ENCODE results near the gene ANKRD12. TPM values are rescaled to one million over a fixed set of nuclear protein-coding genes. Genes with fewer than 3 reads are reported as not detected.
"Not testable (repeated sequence)": the region's sequence is repeated elsewhere in the genome, so short reads cannot be mapped to it uniquely, and the experiment has no call there.

ANKRD12 gene
- 20.1 TPM for polyA plus RNA-seq
- long read RNA-seq, donor 1 = 0 reads
- long read RNA-seq, donor 2, partial matches to known transcripts = 6 of 20 reads
- long read RNA-seq, donor 2, other reads (novel, unspliced or antisense) = 14 of 20 reads
- long read RNA-seq, donor 3 = 0 reads
- long read RNA-seq, donor 4 = 0 reads
- long read RNA-seq, donor 5 = 0 reads
- long read RNA-seq, donor 6 = 0 reads
- long read RNA-seq, donor 7, partial matches to known transcripts = 10 of 10 reads
- long read RNA-seq, donor 7, other reads (novel, unspliced or antisense) = 0 of 10 reads
- long read RNA-seq, donor 8, partial matches to known transcripts = 34 of 44 reads
- long read RNA-seq, donor 8, other reads (novel, unspliced or antisense) = 10 of 44 reads
- long read RNA-seq, donor 9, partial matches to known transcripts = 0 of 1 reads
- long read RNA-seq, donor 9, other reads (novel, unspliced or antisense) = 0 of 1 reads
- long read RNA-seq, donor 10, partial matches to known transcripts = 33 of 45 reads
- long read RNA-seq, donor 10, other reads (novel, unspliced or antisense) = 12 of 45 reads
- long read RNA-seq, donor 11 = 0 reads

GRCh38 chr18:9136315-9137155, at the start of gene ANKRD12:
Gene ANKRD12, plus strand, starts transcription at chr18:9136781. Its CDS starts 45,652 bp downstream, at chr18:9182433.
- no peaks in the 10 kb centered on the region for H3K9me3 ChIP-seq (ENCODE audit: control insufficient read depth, low read depth, low read length)
- H3K36me3 ChIP-seq (ENCODE audit: control insufficient read depth, insufficient read depth, low read length) = peaks cover 8% of the 10 kb centered on the region
- DNase-seq = peak; percentile 98 to 99
- no CpG with 5 or more reads among the region's 95 CpGs for WGBS (ENCODE audit: insufficient coverage, low lambda C conversion rate)
- H3K27ac ChIP-seq (ENCODE audit: low read length) = peak within 1 kb of the TSS; percentile 100
- no peaks in the 10 kb centered on the region for H3K27me3 ChIP-seq (ENCODE audit: control insufficient read depth, insufficient read depth, low read length)
- H3K4me3 ChIP-seq (ENCODE audit: low read length) = peak within 1 kb of the TSS; percentile 92
- H3K4me1 ChIP-seq (ENCODE audit: control insufficient read depth, insufficient read depth, low read length) = peaks cover 10% of the 10 kb centered on the region

GRCh38 chr18:9087144-9087543, 49.4 kb upstream of the ANKRD12 start:
- H3K4me1 ChIP-seq (ENCODE audit: control insufficient read depth, insufficient read depth, low read length) = no peaks in the 10 kb centered on the region
- DNase-seq = no peak
- WGBS (ENCODE audit: insufficient coverage, low lambda C conversion rate) = no CpG with 5 or more reads among the region's 2 CpGs

GRCh38 chr18:9088252-9088651, 48.3 kb upstream of the ANKRD12 start:
- DNase-seq = no peak
- H3K36me3 ChIP-seq (ENCODE audit: control insufficient read depth, insufficient read depth, low read length) = no peaks in the 10 kb centered on the region
- no peaks in the 10 kb centered on the region for H3K4me1 ChIP-seq (ENCODE audit: control insufficient read depth, insufficient read depth, low read length)
- H3K9me3 ChIP-seq (ENCODE audit: control insufficient read depth, low read depth, low read length) = no peaks in the 10 kb centered on the region
- no CpG with 5 or more reads among the region's 5 CpGs for WGBS (ENCODE audit: insufficient coverage, low lambda C conversion rate)
- H3K27ac ChIP-seq (ENCODE audit: low read length) = no peak overlapping the region
- H3K4me3 ChIP-seq (ENCODE audit: low read length) = no peak overlapping the region
- no peaks in the 10 kb centered on the region for H3K27me3 ChIP-seq (ENCODE audit: control insufficient read depth, insufficient read depth, low read length)

More at GRCh38 chr18:9087144-9087543, 49.4 kb upstream of the ANKRD12 start:
- no peaks in the 10 kb centered on the region for H3K36me3 ChIP-seq (ENCODE audit: control insufficient read depth, insufficient read depth, low read length)
- H3K27ac ChIP-seq (ENCODE audit: low read length) = no peak overlapping the region
- H3K27me3 ChIP-seq (ENCODE audit: control insufficient read depth, insufficient read depth, low read length) = no peaks in the 10 kb centered on the region
- no peaks in the 10 kb centered on the region for H3K9me3 ChIP-seq (ENCODE audit: control insufficient read depth, low read depth, low read length)
- H3K4me3 ChIP-seq (ENCODE audit: low read length) = no peak overlapping the region

- 80% methylated on average over 2 of the region's 2 CpGs for WGBS (ENCODE audit: insufficient coverage, low lambda C conversion rate)
- H3K4me1 ChIP-seq (ENCODE audit: control insufficient read depth, insufficient read depth, low read length); H3K4me3 ChIP-seq (ENCODE audit: low read length); H3K9me3 ChIP-seq (ENCODE audit: control insufficient read depth, low read depth, low read length); H3K27ac ChIP-seq (ENCODE audit: low read length); DNase-seq; H3K36me3 ChIP-seq (ENCODE audit: control insufficient read depth, insufficient read depth, low read length); H3K27me3 ChIP-seq (ENCODE audit: control insufficient read depth, insufficient read depth, low read length): not testable (repeated sequence)
Measured at GRCh38 chr18:9088727-9089126, 47.9 kb upstream of the ANKRD12 start.

GRCh38 chr18:9090578-9090977, 46.0 kb upstream of the ANKRD12 start:
- 78% methylated on average over 2 of the region's 5 CpGs for WGBS (ENCODE audit: insufficient coverage, low lambda C conversion rate)
- DNase-seq = no peak
- no peaks in the 10 kb centered on the region for H3K36me3 ChIP-seq (ENCODE audit: control insufficient read depth, insufficient read depth, low read length)
- no peaks in the 10 kb centered on the region for H3K27me3 ChIP-seq (ENCODE audit: control insufficient read depth, insufficient read depth, low read length)
- H3K4me3 ChIP-seq (ENCODE audit: low read length) = no peak overlapping the region
- H3K4me1 ChIP-seq (ENCODE audit: control insufficient read depth, insufficient read depth, low read length) = peaks cover 12% of the 10 kb centered on the region
- no peaks in the 10 kb centered on the region for H3K9me3 ChIP-seq (ENCODE audit: control insufficient read depth, low read depth, low read length)
- no peak overlapping the region for H3K27ac ChIP-seq (ENCODE audit: low read length)

- H3K27ac ChIP-seq (ENCODE audit: low read length) = no peak overlapping the region
- no peaks in the 10 kb centered on the region for H3K9me3 ChIP-seq (ENCODE audit: control insufficient read depth, low read depth, low read length)
- H3K4me1 ChIP-seq (ENCODE audit: control insufficient read depth, insufficient read depth, low read length) = peaks cover 13% of the 10 kb centered on the region
- no peak overlapping the region for H3K4me3 ChIP-seq (ENCODE audit: low read length)
- no peaks in the 10 kb centered on the region for H3K36me3 ChIP-seq (ENCODE audit: control insufficient read depth, insufficient read depth, low read length)
- DNase-seq = no peak
- H3K27me3 ChIP-seq (ENCODE audit: control insufficient read depth, insufficient read depth, low read length) = no peaks in the 10 kb centered on the region
- 80% methylated on average over 1 of the region's 4 CpGs for WGBS (ENCODE audit: insufficient coverage, low lambda C conversion rate)
Measured at GRCh38 chr18:9091066-9091476, 45.5 kb upstream of the ANKRD12 start.

GRCh38 chr18:9092665-9093064, 43.9 kb upstream of the ANKRD12 start:
- no peaks in the 10 kb centered on the region for H3K36me3 ChIP-seq (ENCODE audit: control insufficient read depth, insufficient read depth, low read length)
- H3K27me3 ChIP-seq (ENCODE audit: control insufficient read depth, insufficient read depth, low read length) = no peaks in the 10 kb centered on the region
- no peaks in the 10 kb centered on the region for H3K9me3 ChIP-seq (ENCODE audit: control insufficient read depth, low read depth, low read length)
- WGBS (ENCODE audit: insufficient coverage, low lambda C conversion rate) = no CpG with 5 or more reads among the region's 2 CpGs
- DNase-seq = no peak
- no peak overlapping the region for H3K27ac ChIP-seq (ENCODE audit: low read length)
- peaks cover 13% of the 10 kb centered on the region for H3K4me1 ChIP-seq (ENCODE audit: control insufficient read depth, insufficient read depth, low read length)
- no peak overlapping the region for H3K4me3 ChIP-seq (ENCODE audit: low read length)

- not testable (repeated sequence) for H3K36me3 ChIP-seq (ENCODE audit: control insufficient read depth, insufficient read depth, low read length); H3K4me3 ChIP-seq (ENCODE audit: low read length); H3K27ac ChIP-seq (ENCODE audit: low read length); H3K9me3 ChIP-seq (ENCODE audit: control insufficient read depth, low read depth, low read length); DNase-seq; H3K27me3 ChIP-seq (ENCODE audit: control insufficient read depth, insufficient read depth, low read length)
- peaks cover 13% of the 10 kb centered on the region for H3K4me1 ChIP-seq (ENCODE audit: control insufficient read depth, insufficient read depth, low read length)
- no CpG with 5 or more reads among the region's 3 CpGs for WGBS (ENCODE audit: insufficient coverage, low lambda C conversion rate)
Measured at GRCh38 chr18:9093109-9093508, 43.5 kb upstream of the ANKRD12 start.

- H3K27me3 ChIP-seq (ENCODE audit: control insufficient read depth, insufficient read depth, low read length) = no peaks in the 10 kb centered on the region
- H3K27ac ChIP-seq (ENCODE audit: low read length) = peak overlapping the region; percentile 63
- WGBS (ENCODE audit: insufficient coverage, low lambda C conversion rate) = 14% methylated on average over 1 of the region's 7 CpGs
- peaks cover 13% of the 10 kb centered on the region for H3K4me1 ChIP-seq (ENCODE audit: control insufficient read depth, insufficient read depth, low read length)
- no peak overlapping the region for H3K4me3 ChIP-seq (ENCODE audit: low read length)
- DNase-seq = peak in 1 of 2 donors; percentile 62
- H3K36me3 ChIP-seq (ENCODE audit: control insufficient read depth, insufficient read depth, low read length) = no peaks in the 10 kb centered on the region
- H3K9me3 ChIP-seq (ENCODE audit: control insufficient read depth, low read depth, low read length) = no peaks in the 10 kb centered on the region
Measured at GRCh38 chr18:9094307-9095226, 42.0 kb upstream of the ANKRD12 start.

All from large intestine (tissue), 12 donors.